GM18507 (cell line): Measurements from ENCODE around the gene FAM53B.
"Not testable (repeated sequence)": the region's sequence is repeated elsewhere in the genome, so short reads cannot be mapped to it uniquely, and the experiment has no call there.

Experiments
- DNase-seq: peaks from one replicate; pipeline ENCODE4 v3.0.0; 2011; ENCODE audit warnings: low read depth; ENCODE audit not compliant: insufficient read length; ENCODE audit errors: extremely low spot score
- FAIRE-seq: peaks from 2 replicates; lab custom pipeline; 2011; peaks lifted over from hg19 to GRCh38; lab: Jason Lieb, UNC

Gene FAM53B

GRCh38 chr10:124596116-124596785 lies 147.9 kb downstream of the FAM53B start:
- DNase-seq = no peak
- no peak for FAIRE-seq

- DNase-seq (no peak), FAIRE-seq (no peak)
Observed at GRCh38 chr10:124595143-124595883, 148.9 kb downstream of the FAM53B start.

GRCh38 chr10:124594240-124594639 lies 149.9 kb downstream of the FAM53B start:
- DNase-seq (no peak), FAIRE-seq (no peak)

GRCh38 chr10:124593431-124593985 lies 150.7 kb downstream of the FAM53B start:
- FAIRE-seq (no peak), DNase-seq (no peak)

GRCh38 chr10:124592736-124593430 lies 151.3 kb downstream of the FAM53B start:
- no peak for DNase-seq
- FAIRE-seq = no peak

GRCh38 chr10:124592101-124592500 lies 152.1 kb downstream of the FAM53B start:
- no peak for DNase-seq
- FAIRE-seq = no peak

- FAIRE-seq (no peak), DNase-seq (no peak)
Observed at GRCh38 chr10:124591123-124591495, 153.1 kb downstream of the FAM53B start.

- FAIRE-seq (no peak), DNase-seq (no peak)
Observed at GRCh38 chr10:124590216-124591122, 153.7 kb downstream of the FAM53B start.

- no peak for DNase-seq
- no peak for FAIRE-seq
Observed at GRCh38 chr10:124589491-124590041, 154.6 kb downstream of the FAM53B start.

- DNase-seq (no peak), FAIRE-seq (no peak)
Observed at GRCh38 chr10:124588736-124589490, 155.3 kb downstream of the FAM53B start.

GRCh38 chr10:124588341-124588735 lies 155.8 kb downstream of the FAM53B start:
- FAIRE-seq, DNase-seq: not testable (repeated sequence)

GRCh38 chr10:124587811-124588211 lies 156.4 kb downstream of the FAM53B start:
- no peak for DNase-seq
- no peak for FAIRE-seq

- DNase-seq = no peak
- no peak for FAIRE-seq
Observed at GRCh38 chr10:124586142-124586541, 158.0 kb downstream of the FAM53B start.

- no peak for FAIRE-seq
- DNase-seq = no peak
Observed at GRCh38 chr10:124579011-124579399, 165.2 kb downstream of the FAM53B start.

GRCh38 chr10:124578231-124579010 lies 165.8 kb downstream of the FAM53B start:
- no peak for DNase-seq
- FAIRE-seq = no peak

GRCh38 chr10:124577651-124578050 lies 166.5 kb downstream of the FAM53B start:
- DNase-seq (no peak), FAIRE-seq (no peak)

- DNase-seq = no peak
- no peak for FAIRE-seq
Observed at GRCh38 chr10:124576526-124577420, 167.4 kb downstream of the FAM53B start.
